IMR-90 (cell line): ENCODE data around the gene MYH1. TPM values are rescaled to one million over a fixed set of nuclear protein-coding genes. Genes with fewer than 3 reads are reported as not detected.

Experiments used
- ATAC-seq: fragments of 200-7000 bp; cut with Tn5 transposase; 2 replicates; pipeline ENCODE4 v1.9.1; 2020; ENCODE audit warnings: low read depth, mild to moderate bottlenecking, moderate library complexity
- BruUV-seq: library from RNA; stranded (reverse); fragments of 400-500 nt; replicated peaks from 2 replicates; lab custom pipeline; 2021; lab: Mats Ljungman, UMichigan
- CTCF ChIA-PET: fragments of 300-600 bp; formaldehyde crosslinking; extraction: SDS; loops from one replicate; lab custom pipeline; 2021; ENCODE audit warnings: antibody characterized with exemption; lab: Yijun Ruan, JAX
- POLR2A ChIA-PET: fragments of 300-600 bp; sonication (Branson Sonifier 250); formaldehyde crosslinking; loops from one replicate; lab custom pipeline; 2022; ENCODE audit warnings: antibody characterized with exemption; ENCODE audit not compliant: unreplicated experiment; lab: Charles Lee
- DNase-seq: peaks from one replicate; pipeline ENCODE4 v3.0.0; 2013
- H2AFZ ChIP-seq: replicated peaks from 2 replicates; pipeline ENCODE3; 2013; ENCODE audit warnings: low read length, mild to moderate bottlenecking; ENCODE audit not compliant: poor library complexity
- H2AK5ac ChIP-seq: 2 replicates; pipeline ENCODE4 v1.6.1; 2013; ENCODE audit warnings: low read depth, low read length, inconsistent platforms
- H2AK9ac ChIP-seq: replicated peaks from 2 replicates; pipeline ENCODE3; 2013; ENCODE audit warnings: mild to moderate bottlenecking, low read depth, low read length, moderate library complexity; ENCODE audit not compliant: poor library complexity
- H2BK120ac ChIP-seq: 2 replicates; pipeline ENCODE4 v1.6.1; 2013; ENCODE audit warnings: low read depth, low read length, inconsistent platforms
- H2BK15ac ChIP-seq: 3 replicates; pipeline ENCODE4 v1.6.1; 2013; ENCODE audit warnings: low read depth, low read length, inconsistent platforms
- H2BK20ac ChIP-seq: 2 replicates; pipeline ENCODE4 v1.6.1; 2013; ENCODE audit warnings: low read depth, mild to moderate bottlenecking, inconsistent platforms, low read length, moderate library complexity
- H2BK5ac ChIP-seq: 2 replicates; pipeline ENCODE4 v1.6.1; 2013; ENCODE audit warnings: mild to moderate bottlenecking, low read depth, low read length, inconsistent platforms; ENCODE audit not compliant: poor library complexity, severe bottlenecking
- H3K14ac ChIP-seq: replicated peaks from 2 replicates; pipeline ENCODE4 v1.6.1; 2013; ENCODE audit warnings: low read depth, low read length, inconsistent platforms
- H3K18ac ChIP-seq: 2 replicates; pipeline ENCODE4 v1.6.1; 2013; ENCODE audit warnings: low read depth, low read length, control low read depth
- H3K23ac ChIP-seq: 2 replicates; pipeline ENCODE4 v1.6.1; 2013; ENCODE audit warnings: low read depth, low read length, inconsistent platforms
- H3K27ac ChIP-seq: 2 replicates; pipeline ENCODE4 v1.5.1; 2013; ENCODE audit warnings: mild to moderate bottlenecking, control low read depth, low read length; ENCODE audit not compliant: insufficient read depth
- H3K27me3 ChIP-seq: 2 replicates; pipeline ENCODE4 v1.6.1; 2013; ENCODE audit warnings: low read length; ENCODE audit not compliant: control insufficient read depth, insufficient read depth
- H3K36me3 ChIP-seq: 2 replicates; pipeline ENCODE4 v1.6.1; 2013; ENCODE audit warnings: low read length, mixed read lengths; ENCODE audit not compliant: control insufficient read depth, insufficient read depth
- H3K4ac ChIP-seq: 2 replicates; pipeline ENCODE4 v1.6.1; 2013; ENCODE audit warnings: low read depth, low read length, inconsistent platforms
- H3K4me1 ChIP-seq: 2 replicates; pipeline ENCODE4 v1.6.1; 2013; ENCODE audit warnings: low read length, mixed read lengths; ENCODE audit not compliant: control insufficient read depth, insufficient read depth
- H3K4me2 ChIP-seq: 2 replicates; pipeline ENCODE4 v1.6.1; 2013; ENCODE audit warnings: low read depth, mild to moderate bottlenecking, control low read depth, low read length, moderate library complexity
- H3K4me3 ChIP-seq: 2 replicates; pipeline ENCODE4 v1.5.1; 2013; ENCODE audit warnings: low read depth, mild to moderate bottlenecking, control low read depth, low read length, moderate library complexity; ENCODE audit not compliant: insufficient read depth
- H3K56ac ChIP-seq: 2 replicates; pipeline ENCODE4 v1.6.1; 2013; ENCODE audit warnings: low read length, inconsistent platforms; ENCODE audit not compliant: insufficient read depth; ENCODE audit errors: extremely low read depth
- H3K79me1 ChIP-seq, 2 experiments: 2 replicates each; pipeline ENCODE4 v1.6.1; 2013; ENCODE audit warnings: low read length in 2 of 2, inconsistent platforms in 1 of 2, low read depth in 1 of 2
- H3K9ac ChIP-seq: 2 replicates; pipeline ENCODE4 v1.6.1; 2013; ENCODE audit warnings: low read depth, low read length, control low read depth
- H3K9me1 ChIP-seq: 2 replicates; pipeline ENCODE4 v1.6.1; 2013; ENCODE audit warnings: low read length, inconsistent platforms; ENCODE audit not compliant: insufficient read depth
- H3K9me3 ChIP-seq: 2 replicates; pipeline ENCODE4 v1.6.1; 2013; ENCODE audit warnings: low read length; ENCODE audit not compliant: control insufficient read depth, insufficient read depth
- H4K20me1 ChIP-seq: 2 replicates; pipeline ENCODE4 v1.6.1; 2013; ENCODE audit warnings: low read length, inconsistent platforms; ENCODE audit not compliant: insufficient read depth
- H4K5ac ChIP-seq: 2 replicates; pipeline ENCODE4 v1.6.1; 2013; ENCODE audit warnings: mild to moderate bottlenecking, low read depth, low read length, control low read depth
- H4K8ac ChIP-seq, 2 experiments: 2 replicates each; pipeline ENCODE4 v1.6.1; 2013; ENCODE audit warnings: low read depth in 2 of 2, low read length in 2 of 2, control low read depth in 1 of 2, inconsistent platforms in 1 of 2
- H4K91ac ChIP-seq: 2 replicates; pipeline ENCODE4 v1.6.1; 2013; ENCODE audit warnings: low read depth, low read length, inconsistent platforms; ENCODE audit not compliant: insufficient read depth
- BHLHE40 ChIP-seq: fragments of 150-350 bp; IDR thresholded peaks from 2 replicates; pipeline ENCODE4 v1.6.1; 2016; ENCODE audit warnings: mild to moderate bottlenecking, low read depth, low read length
- CEBPB ChIP-seq: IDR thresholded peaks from 2 replicates; pipeline ENCODE4 v1.6.1; 2012; ENCODE audit warnings: low read depth, low read length, improper control_type of control experiment
- CHD1 ChIP-seq: IDR thresholded peaks from 2 replicates; pipeline ENCODE4 v1.6.1; 2012; ENCODE audit warnings: low read depth, low read length, improper control_type of control experiment
- CTCF ChIP-seq: conservative IDR thresholded peaks from 2 replicates; pipeline ENCODE4 v1.5.1; 2012; ENCODE audit warnings: mild to moderate bottlenecking, low read depth, low read length, improper control_type of control experiment
- ELK1 ChIP-seq: fragments of 150-350 bp; IDR thresholded peaks from 2 replicates; pipeline ENCODE4 v1.6.1; 2016; ENCODE audit warnings: low read depth, mild to moderate bottlenecking, low read length, moderate library complexity, borderline replicate concordance
- FOS ChIP-seq: fragments of 150-350 bp; IDR thresholded peaks from 2 replicates; pipeline ENCODE4 v1.6.1; 2016; ENCODE audit warnings: low read depth, low read length
- MAFK ChIP-seq: IDR thresholded peaks from 2 replicates; pipeline ENCODE4 v1.6.1; 2012; ENCODE audit warnings: low read depth, low read length, improper control_type of control experiment
- MAZ ChIP-seq: IDR thresholded peaks from 2 replicates; pipeline ENCODE4 v1.6.1; 2012; ENCODE audit warnings: low read depth, mild to moderate bottlenecking, low read length, improper control_type of control experiment, moderate library complexity, borderline replicate concordance
- MXI1 ChIP-seq: IDR thresholded peaks from 2 replicates; pipeline ENCODE4 v1.6.1; 2012; ENCODE audit warnings: low read depth, mild to moderate bottlenecking, low read length, moderate library complexity, borderline replicate concordance
- NFE2L2 ChIP-seq: fragments of 150-350 bp; IDR thresholded peaks from 2 replicates; pipeline ENCODE4 v1.6.1; 2016; ENCODE audit warnings: low read depth, mild to moderate bottlenecking, low read length
- POLR2A ChIP-seq: IDR thresholded peaks from 2 replicates; pipeline ENCODE4 v1.6.1; 2012; ENCODE audit warnings: mild to moderate bottlenecking, low read depth, low read length
- RAD21 ChIP-seq: IDR thresholded peaks from 2 replicates; pipeline ENCODE4 v1.6.1; 2012; ENCODE audit warnings: low read length, improper control_type of control experiment
- RCOR1 ChIP-seq: IDR thresholded peaks from 2 replicates; pipeline ENCODE4 v1.6.1; 2012; ENCODE audit warnings: mild to moderate bottlenecking, low read length, improper control_type of control experiment; ENCODE audit not compliant: insufficient replicate concordance
- SMC3 ChIP-seq: fragments of 150-350 bp; IDR thresholded peaks from 2 replicates; pipeline ENCODE4 v1.6.1; 2016; ENCODE audit warnings: low read depth, mild to moderate bottlenecking, antibody characterized with exemption, low read length, moderate library complexity
- USF2 ChIP-seq: fragments of 150-350 bp; IDR thresholded peaks from 2 replicates; pipeline ENCODE4 v1.6.1; 2017; ENCODE audit warnings: mild to moderate bottlenecking, antibody characterized with exemption, low read length, low read depth
- whole genome bisulfite sequencing, 2 experiments: methylation state at CpG; one replicate each; pipeline versions ENCODE4 v1.1.5 to v1.1.7; 2013; ENCODE audit warnings: missing lambda C conversion rate in 2 of 2; ENCODE audit not compliant: insufficient read length in 1 of 2; ENCODE audit errors: extremely low coverage in 2 of 2; 5-methylcytosine and 5-hydroxymethylcytosine counted together
- dilution Hi-C: fragments of 300-500 bp; cut with HindIII; formaldehyde crosslinking; loops from one replicate; pipeline ENCODE4 v1.14.3; 2018; ENCODE audit warnings: low sequenced_read_pairs; ENCODE audit not compliant: unreplicated experiment
- in situ Hi-C: fragments of 300-500 bp; cut with MboI; formaldehyde crosslinking; loops from 3 replicates; pipeline ENCODE4 v1.14.3; 2019; ENCODE audit warnings: low sequenced_read_pairs, inconsistent platforms, mixed read lengths
- intact Hi-C: fragments of 100-400 bp; cut with micrococcal nuclease; formaldehyde crosslinking; loops from 2 replicates; pipeline ENCODE4 v1.10.0; 2022
- polyA plus RNA-seq, 3 experiments: library from polyadenylated mRNA; depleted of rRNA; stranded (reverse); fragments of >200 nt; gene quantifications; 2 replicates each; pipeline ENCODE4 v1.2.3, GENCODE V29; 2012; ENCODE audit warnings: low replicate concordance in 1 of 3
- total RNA-seq: library from RNA; depleted of rRNA; stranded (reverse); fragments of >200 nt; gene quantifications from 2 replicates; pipeline ENCODE4 v1.2.3, GENCODE V29; 2012

Gene MYH1
- total and polyA plus RNA-seq, 2 of the 4 experiments (the other 2 are of a cell fraction): not detected

- H2BK20ac ChIP-seq: no peak overlapping the region
- H3K4me3 ChIP-seq: no peak overlapping the region
- H4K91ac ChIP-seq: no peak overlapping the region
- H3K4me1 ChIP-seq: no peaks in the 10 kb centered on the region
- H3K56ac ChIP-seq: no peak overlapping the region
- BruUV-seq: no TSS peak
- H4K20me1 ChIP-seq: no peaks in the 10 kb centered on the region
- intact Hi-C loops: no loop called here
- H3K4ac ChIP-seq: no peak overlapping the region
- H2AK5ac ChIP-seq: no peak overlapping the region
- H2BK5ac ChIP-seq: no peak overlapping the region
- DNase-seq (no peak), ATAC-seq (no peak)
- no peaks in the 10 kb centered on the region for H3K9me1 ChIP-seq
- no peak overlapping the region for H3K18ac ChIP-seq
- no peak overlapping the region for H3K9ac ChIP-seq
- dilution Hi-C loops: no loop called here
- H3K36me3 ChIP-seq: no peaks in the 10 kb centered on the region
- no peaks in the 10 kb centered on the region for H3K9me3 ChIP-seq
- H3K79me1 ChIP-seq: no peaks in the 10 kb centered on the region
- no peak overlapping the region for H2AFZ ChIP-seq
- no peak overlapping the region for H3K23ac ChIP-seq
- ChIA-PET CTCF (no interaction called here), POLR2A (no interaction called here)
- TF ChIP-seq BHLHE40: no peak
- TF ChIP-seq CTCF: no peak
- TF ChIP-seq CEBPB: no peak
- no peak for TF ChIP-seq MAZ
- TF ChIP-seq MXI1: no peak
- no peak for TF ChIP-seq ELK1
- TF ChIP-seq FOS: no peak
- no peak for TF ChIP-seq USF2
- no peak for TF ChIP-seq NFE2L2
- no peak for TF ChIP-seq RCOR1
- TF ChIP-seq RAD21: no peak
- no peak for TF ChIP-seq CHD1
- TF ChIP-seq POLR2A: no peak
- TF ChIP-seq MAFK: no peak
- no peak for TF ChIP-seq SMC3
- no peaks in the 10 kb centered on the region for H3K27me3 ChIP-seq
- no peak overlapping the region for H2AK9ac ChIP-seq
- no peak overlapping the region for H2BK15ac ChIP-seq
- in situ Hi-C loops: no loop called here
- H2BK120ac ChIP-seq: no peak overlapping the region
- no peak overlapping the region for H4K5ac ChIP-seq
- no peak overlapping the region for H4K8ac ChIP-seq
- H3K14ac ChIP-seq: no peak overlapping the region
- H3K4me2 ChIP-seq: no peak overlapping the region
- WGBS, 2 experiments: no CpG with 5 or more reads among the region's 4 CpGs
- no peak overlapping the region for H3K27ac ChIP-seq
Measured at GRCh38 chr17:10460062-10460461, 58.3 kb downstream of the MYH1 start.
